ENCODE measurements around the gene HBEGF. TPM values are rescaled to one million over a fixed set of nuclear protein-coding genes. Genes with fewer than 3 reads are reported as not detected.
"Not testable (repeated sequence)": the region's sequence is repeated elsewhere in the genome, so short reads cannot be mapped to it uniquely, and the experiment has no call there.

HBEGF gene
- total RNA-seq, 1 donor from 2014 or later: 7.2 TPM

DNA sequence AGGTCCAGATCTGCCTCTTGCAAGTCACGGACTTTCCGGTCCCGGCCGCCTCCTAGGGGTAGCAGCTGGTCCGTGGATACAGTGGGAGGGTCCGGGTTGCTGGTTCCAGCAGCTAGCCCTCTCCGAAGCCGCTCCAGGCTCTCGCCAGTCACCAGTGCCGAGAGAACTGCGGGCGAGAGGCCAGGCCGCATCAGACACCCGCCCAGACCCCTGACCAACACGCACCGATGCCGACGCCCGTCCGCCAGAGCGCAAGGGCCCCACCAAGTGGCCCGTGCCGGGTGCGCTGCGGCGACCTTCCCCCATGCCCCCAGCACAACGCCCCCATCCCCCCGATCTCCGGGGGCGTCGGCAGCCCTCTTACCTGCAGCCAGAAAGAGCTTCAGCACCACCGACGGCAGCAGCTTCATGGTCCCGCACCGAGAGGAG, 470 bp downstream of the HBEGF start:
- DNase-seq (ENCODE audit: low spot score in 2 of 2, unreplicated experiment in 2 of 2): peak in 1 of 2 experiments; percentile 46
- Mint-ChIP-seq H3K9me3 (no peaks in the 10 kb centered on the region), H3K36me3 (no peaks in the 10 kb centered on the region), H3K4me1 (peaks cover 15% of the 10 kb centered on the region), H3K4me3 (peak overlapping the region; percentile 77), H3K27ac (peak overlapping the region; percentile 35), H3K27me3 (ENCODE audit: low read depth) (peaks cover 19% of the 10 kb centered on the region)
- TF ChIP-seq, protein P1, sequence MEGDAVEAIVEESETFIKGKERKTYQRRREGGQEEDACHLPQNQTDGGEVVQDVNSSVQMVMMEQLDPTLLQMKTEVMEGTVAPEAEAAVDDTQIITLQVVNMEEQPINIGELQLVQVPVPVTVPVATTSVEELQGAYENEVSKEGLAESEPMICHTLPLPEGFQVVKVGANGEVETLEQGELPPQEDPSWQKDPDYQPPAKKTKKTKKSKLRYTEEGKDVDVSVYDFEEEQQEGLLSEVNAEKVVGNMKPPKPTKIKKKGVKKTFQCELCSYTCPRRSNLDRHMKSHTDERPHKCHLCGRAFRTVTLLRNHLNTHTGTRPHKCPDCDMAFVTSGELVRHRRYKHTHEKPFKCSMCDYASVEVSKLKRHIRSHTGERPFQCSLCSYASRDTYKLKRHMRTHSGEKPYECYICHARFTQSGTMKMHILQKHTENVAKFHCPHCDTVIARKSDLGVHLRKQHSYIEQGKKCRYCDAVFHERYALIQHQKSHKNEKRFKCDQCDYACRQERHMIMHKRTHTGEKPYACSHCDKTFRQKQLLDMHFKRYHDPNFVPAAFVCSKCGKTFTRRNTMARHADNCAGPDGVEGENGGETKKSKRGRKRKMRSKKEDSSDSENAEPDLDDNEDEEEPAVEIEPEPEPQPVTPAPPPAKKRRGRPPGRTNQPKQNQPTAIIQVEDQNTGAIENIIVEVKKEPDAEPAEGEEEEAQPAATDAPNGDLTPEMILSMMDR (IDR thresholded peaks at IDR 0.05; ENCODE audit: unreplicated experiment): no peak

DNA sequence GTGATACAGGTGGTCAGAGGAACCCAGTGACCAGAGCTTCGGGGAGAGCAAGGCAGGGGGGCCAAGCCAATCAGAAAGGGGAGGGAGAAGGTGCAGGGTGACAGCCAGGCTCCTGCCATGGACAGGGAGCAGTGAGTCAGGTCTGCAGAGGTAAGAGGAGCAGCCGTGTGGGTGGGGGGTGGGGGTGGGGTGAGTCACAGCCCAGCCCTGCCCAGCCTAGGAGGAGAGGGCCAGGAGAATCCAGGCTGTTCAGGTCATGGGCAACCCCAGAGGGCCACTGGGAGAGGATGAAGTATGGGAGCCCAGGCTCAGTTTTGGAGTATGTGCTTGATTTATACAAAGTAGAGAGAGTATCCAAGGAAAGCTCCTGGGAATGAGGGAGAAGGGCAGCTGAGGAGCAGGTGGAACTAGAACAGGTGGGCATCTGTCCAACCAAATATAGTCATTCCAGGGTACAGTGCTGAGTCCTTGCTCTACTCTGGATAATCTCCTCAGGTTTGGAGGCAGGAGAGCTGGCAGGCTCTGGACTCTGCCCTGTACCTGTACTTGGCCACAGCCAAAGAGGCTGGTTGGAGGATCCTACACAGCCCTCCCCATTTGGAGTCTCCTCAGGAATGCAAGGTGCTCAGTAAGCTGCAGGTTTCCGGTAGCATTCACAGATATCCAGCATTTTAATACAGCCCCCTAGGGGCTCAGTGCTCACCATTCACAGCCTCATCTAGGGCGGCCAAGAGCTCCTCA, 1.6 kb downstream of the HBEGF start:
- Mint-ChIP-seq H3K4me3 (peak overlapping the region; percentile 77), H3K27me3 (ENCODE audit: low read depth) (peaks cover 19% of the 10 kb centered on the region), H3K36me3 (no peaks in the 10 kb centered on the region), H3K4me1 (peaks cover 11% of the 10 kb centered on the region), H3K27ac (no peak overlapping the region), H3K9me3 (no peaks in the 10 kb centered on the region)
- no peak for DNase-seq (ENCODE audit: low spot score in 2 of 2, unreplicated experiment in 2 of 2)
- TF ChIP-seq, protein P1 (IDR thresholded peaks at IDR 0.05; ENCODE audit: unreplicated experiment): no peak

DNA sequence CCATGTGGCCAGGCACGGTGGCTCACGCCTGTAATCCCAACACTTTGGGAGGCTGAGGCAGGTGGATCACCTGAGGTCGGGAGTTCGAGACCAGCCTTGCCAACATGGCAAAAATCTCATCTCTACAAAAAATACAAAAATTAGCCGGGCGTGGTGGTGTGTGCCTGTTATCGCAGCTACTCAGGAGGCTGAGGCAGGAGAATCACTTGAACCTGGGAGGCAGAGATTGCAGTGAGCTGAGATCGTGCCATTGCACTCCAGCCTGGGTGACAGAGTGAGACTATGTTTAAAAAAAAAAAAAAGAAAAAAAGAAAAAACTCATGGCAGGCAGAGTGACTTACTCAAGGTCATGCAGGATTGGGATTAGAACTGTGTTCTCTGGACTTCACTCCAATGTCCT, 2.6 kb downstream of the HBEGF start:
- H3K9me3 Mint-ChIP-seq; H3K4me3 Mint-ChIP-seq; DNase-seq (ENCODE audit: low spot score in 2 of 2, unreplicated experiment in 2 of 2); H3K27ac Mint-ChIP-seq; H3K36me3 Mint-ChIP-seq: not testable (repeated sequence)
- Mint-ChIP-seq H3K27me3 (ENCODE audit: low read depth) (peaks cover 16% of the 10 kb centered on the region), H3K4me1 (peaks cover 11% of the 10 kb centered on the region)

DNA sequence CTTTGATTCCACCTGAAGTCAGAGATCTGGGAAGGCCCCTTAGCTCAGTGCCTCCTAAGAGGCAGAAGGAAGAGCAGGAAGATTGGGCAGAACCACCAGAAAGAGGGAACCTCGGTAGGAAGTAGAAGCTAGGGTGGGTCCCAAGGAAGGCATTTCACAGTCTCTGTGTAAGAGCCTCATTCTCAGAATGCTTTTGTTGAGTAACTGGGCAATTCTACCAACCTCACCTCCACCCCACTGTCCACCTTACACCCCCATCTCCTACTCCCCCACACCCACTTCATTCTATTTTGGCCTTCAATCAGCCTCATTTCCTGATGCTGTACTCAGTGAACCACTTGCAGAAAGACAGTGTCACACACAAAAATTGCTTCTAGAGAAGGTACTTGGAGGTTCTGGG, 3.5 kb downstream of the HBEGF start:
- Mint-ChIP-seq H3K36me3 (no peaks in the 10 kb centered on the region), H3K27me3 (ENCODE audit: low read depth) (peaks cover 15% of the 10 kb centered on the region), H3K27ac (no peak overlapping the region), H3K9me3 (no peaks in the 10 kb centered on the region), H3K4me3 (no peak overlapping the region), H3K4me1 (peaks cover 11% of the 10 kb centered on the region)
- TF ChIP-seq, protein P1 (IDR thresholded peaks at IDR 0.05; ENCODE audit: unreplicated experiment): no peak
- no peak for DNase-seq (ENCODE audit: low spot score in 2 of 2, unreplicated experiment in 2 of 2)

DNA sequence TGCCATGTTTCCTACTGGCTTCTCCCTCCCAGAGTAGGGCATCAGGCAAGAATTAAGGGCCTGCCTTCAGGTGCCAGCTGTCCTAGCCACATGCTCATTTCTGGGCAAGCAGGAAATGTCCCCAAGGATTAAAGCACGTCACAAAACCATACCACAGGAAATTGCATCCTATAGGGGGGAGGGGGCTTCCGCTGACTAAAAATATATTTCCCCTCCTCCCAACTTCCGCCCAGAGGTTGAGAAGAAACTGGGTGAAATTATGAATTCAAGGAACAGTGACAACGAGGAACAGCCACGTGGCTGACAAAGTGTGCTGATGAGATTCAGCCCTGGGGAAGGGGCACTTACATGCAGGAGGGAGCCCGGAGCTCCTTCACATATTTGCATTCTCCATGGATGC, 4.1 kb downstream of the HBEGF start:
- TF ChIP-seq, protein P1 (IDR thresholded peaks at IDR 0.05; ENCODE audit: unreplicated experiment): no peak
- Mint-ChIP-seq H3K4me3 (no peak overlapping the region), H3K9me3 (no peaks in the 10 kb centered on the region), H3K27ac (no peak overlapping the region), H3K4me1 (peaks cover 10% of the 10 kb centered on the region), H3K36me3 (no peaks in the 10 kb centered on the region), H3K27me3 (ENCODE audit: low read depth) (peaks cover 15% of the 10 kb centered on the region)
- DNase-seq (ENCODE audit: low spot score in 2 of 2, unreplicated experiment in 2 of 2): no peak

DNA sequence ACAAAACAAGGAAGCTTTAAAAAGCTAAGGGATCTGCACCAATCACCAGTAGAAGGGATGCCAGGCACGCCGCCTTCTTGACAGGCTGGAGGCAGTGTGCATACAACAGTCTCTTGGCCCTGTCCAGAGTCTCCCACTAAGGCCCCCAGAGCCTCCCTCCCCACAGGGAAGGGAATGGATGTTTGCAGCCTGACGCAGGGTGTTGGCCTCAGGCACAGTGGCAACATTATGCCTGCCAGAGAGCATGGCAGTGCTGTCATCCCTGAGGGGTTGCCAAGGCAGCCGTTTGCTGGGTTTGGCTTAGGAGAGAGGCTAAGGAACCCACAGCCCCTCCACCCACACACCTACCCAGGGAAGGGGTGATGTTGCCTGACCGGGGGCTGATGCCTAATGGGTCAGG, 4.8 kb downstream of the HBEGF start:
- TF ChIP-seq, protein P1 (IDR thresholded peaks at IDR 0.05; ENCODE audit: unreplicated experiment): no peak
- Mint-ChIP-seq H3K36me3 (no peaks in the 10 kb centered on the region), H3K9me3 (no peaks in the 10 kb centered on the region), H3K27me3 (ENCODE audit: low read depth) (peaks cover 15% of the 10 kb centered on the region), H3K27ac (no peak overlapping the region), H3K4me3 (no peak overlapping the region), H3K4me1 (peaks cover 4% of the 10 kb centered on the region)
- no peak for DNase-seq (ENCODE audit: low spot score in 2 of 2, unreplicated experiment in 2 of 2)
